Activated T-helper 17 cell treated with anti-CD3 and anti-CD28 coated beads, Interleukin-2, amount 50 U/mL, for 72 hours (primary cell): ENCODE data around the gene THEMIS. TPM values are rescaled to one million over a fixed set of nuclear protein-coding genes. Genes with fewer than 3 reads are reported as not detected.
"Not testable (repeated sequence)": the region's sequence is repeated elsewhere in the genome, so short reads cannot be mapped to it uniquely, and the experiment has no call there.

Experiments
- ATAC-seq: fragments of 150-1000 bp; cut with Tn5 transposase; replicated peaks from 2 replicates; pipeline ENCODE4 v1.10.0; 2021; ENCODE audit warnings: mild to moderate bottlenecking, moderate library complexity
- H3K27ac Mint-ChIP-seq: one replicate; pipeline ENCODE4 v1.8.0; 2022; ENCODE audit warnings: mixed read lengths
- H3K27me3 Mint-ChIP-seq: one replicate; pipeline ENCODE4 v1.8.0; 2022; ENCODE audit warnings: mixed read lengths
- H3K36me3 Mint-ChIP-seq: one replicate; pipeline ENCODE4 v1.8.0; 2022; ENCODE audit warnings: low read depth, mild to moderate bottlenecking, mixed read lengths
- H3K4me1 Mint-ChIP-seq: one replicate; pipeline ENCODE4 v1.8.0; 2022; ENCODE audit warnings: mixed read lengths
- H3K4me3 Mint-ChIP-seq: one replicate; pipeline ENCODE4 v1.8.0; 2022; ENCODE audit warnings: mild to moderate bottlenecking, mixed read lengths
- H3K9me3 Mint-ChIP-seq: one replicate; pipeline ENCODE4 v1.8.0; 2022; ENCODE audit warnings: mixed read lengths
- total RNA-seq, 2 donors: library from RNA; stranded (reverse); gene quantifications; one replicate each; pipeline ENCODE4 v1.2.3, GENCODE V29; 2022

The THEMIS gene
- total RNA-seq, 2 donors from 2014 or later, result 64.9 to 72.9 TPM

GRCh38 chr6:127893541-127893940 lies 7.3 kb downstream of the THEMIS start:
- peak; percentile 71 for ATAC-seq
- peak overlapping the region; percentile 86 for H3K4me3 Mint-ChIP-seq
- peaks cover 34% of the 10 kb centered on the region for H3K4me1 Mint-ChIP-seq
- peak overlapping the region; percentile 88 for H3K27ac Mint-ChIP-seq
- no peaks in the 10 kb centered on the region for H3K27me3 Mint-ChIP-seq
- peaks cover 3% of the 10 kb centered on the region for H3K9me3 Mint-ChIP-seq
- H3K36me3 Mint-ChIP-seq, result peaks cover 65% of the 10 kb centered on the region

DNA sequence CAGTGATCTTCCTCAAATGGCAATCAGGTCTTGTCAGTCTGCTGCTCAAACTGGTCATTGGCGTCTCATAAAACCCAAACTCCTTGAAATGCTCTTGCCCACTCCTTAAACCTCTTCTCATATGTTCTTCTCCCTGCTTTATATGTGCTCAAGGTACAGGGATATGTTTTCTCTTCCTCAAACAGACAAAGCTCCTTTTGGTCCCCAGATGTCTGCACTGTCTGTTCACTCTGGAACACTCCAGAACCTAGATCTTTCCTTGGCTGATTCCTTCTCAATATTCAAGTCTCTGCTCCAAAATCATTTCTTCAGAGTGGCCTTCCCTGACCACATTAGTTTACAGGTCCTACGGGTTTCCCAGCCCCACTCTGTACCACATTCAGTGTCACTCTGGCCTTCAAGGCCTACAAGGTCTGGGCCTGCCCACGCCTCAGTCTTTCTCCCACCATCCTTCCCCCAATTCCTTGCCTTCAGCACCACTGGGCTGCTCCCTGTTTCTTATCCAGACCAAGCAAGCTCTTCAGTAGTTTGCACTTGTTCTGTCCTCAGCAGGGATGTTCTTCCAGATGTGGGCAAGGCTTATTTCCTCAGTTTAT lies 9.0 kb downstream of the THEMIS start:
- H3K4me3 Mint-ChIP-seq, result peak overlapping the region; percentile 54
- no peak for ATAC-seq
- peaks cover 39% of the 10 kb centered on the region for H3K4me1 Mint-ChIP-seq
- H3K9me3 Mint-ChIP-seq, result peaks cover 3% of the 10 kb centered on the region
- H3K27me3 Mint-ChIP-seq, result no peaks in the 10 kb centered on the region
- peaks cover 64% of the 10 kb centered on the region for H3K36me3 Mint-ChIP-seq
- peak overlapping the region; percentile 16 for H3K27ac Mint-ChIP-seq

GRCh38 chr6:127886603-127887002 lies 14.3 kb downstream of the THEMIS start:
- H3K36me3 Mint-ChIP-seq, result peaks cover 52% of the 10 kb centered on the region
- ATAC-seq, result no peak
- peaks cover 42% of the 10 kb centered on the region for H3K4me1 Mint-ChIP-seq

DNA sequence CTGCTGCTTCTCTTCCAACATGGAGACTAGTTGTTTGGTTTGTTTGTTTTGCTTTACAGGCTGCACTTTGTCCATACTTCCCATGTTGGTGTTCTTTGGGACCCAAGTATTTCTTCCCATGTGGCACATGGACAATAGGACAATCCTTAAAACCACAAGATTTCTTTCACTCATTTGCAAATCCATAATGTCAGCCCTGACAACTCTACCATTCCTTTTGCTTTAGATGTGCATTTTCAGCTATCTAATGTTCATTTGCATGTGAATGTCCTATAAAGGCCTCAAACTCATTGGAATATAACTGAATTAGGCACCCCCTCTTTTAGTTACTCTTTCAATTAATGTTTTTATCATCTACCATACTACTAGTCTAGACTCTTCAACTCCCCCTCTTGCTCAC lies 16.7 kb downstream of the THEMIS start:
- peaks cover 44% of the 10 kb centered on the region for H3K36me3 Mint-ChIP-seq
- H3K4me1 Mint-ChIP-seq, result peaks cover 39% of the 10 kb centered on the region
- peak overlapping the region; percentile 20 for H3K4me3 Mint-ChIP-seq
- no peak for ATAC-seq
- no peaks in the 10 kb centered on the region for H3K27me3 Mint-ChIP-seq
- no peak overlapping the region for H3K27ac Mint-ChIP-seq
- H3K9me3 Mint-ChIP-seq, result no peaks in the 10 kb centered on the region

More at GRCh38 chr6:127886603-127887002, 14.3 kb downstream of the THEMIS start:
- Mint-ChIP-seq H3K27ac (no peak overlapping the region), H3K4me3 (no peak overlapping the region), H3K27me3 (no peaks in the 10 kb centered on the region), H3K9me3 (no peaks in the 10 kb centered on the region)

- ATAC-seq, H3K27me3 Mint-ChIP-seq, H3K27ac Mint-ChIP-seq, H3K9me3 Mint-ChIP-seq, H3K4me3 Mint-ChIP-seq: not testable (repeated sequence)
- Mint-ChIP-seq H3K36me3 (peaks cover 33% of the 10 kb centered on the region), H3K4me1 (peaks cover 37% of the 10 kb centered on the region)
These were observed 18.9 kb downstream of the THEMIS start for GRCh38 chr6:127881949-127882348.

- H3K4me1 Mint-ChIP-seq, result peaks cover 36% of the 10 kb centered on the region
- peak; percentile 40 for ATAC-seq
- no peaks in the 10 kb centered on the region for H3K9me3 Mint-ChIP-seq
- no peaks in the 10 kb centered on the region for H3K27me3 Mint-ChIP-seq
- peaks cover 32% of the 10 kb centered on the region for H3K36me3 Mint-ChIP-seq
- peak overlapping the region; percentile 41 for H3K27ac Mint-ChIP-seq
- peak overlapping the region; percentile 65 for H3K4me3 Mint-ChIP-seq
These were observed 20.4 kb downstream of the THEMIS start for GRCh38 chr6:127880429-127880828.

- H3K27me3 Mint-ChIP-seq, result no peaks in the 10 kb centered on the region
- peaks cover 40% of the 10 kb centered on the region for H3K36me3 Mint-ChIP-seq
- H3K4me3 Mint-ChIP-seq, result peak overlapping the region; percentile 65
- no peak for ATAC-seq
- H3K4me1 Mint-ChIP-seq, result peaks cover 34% of the 10 kb centered on the region
- peak overlapping the region; percentile 61 for H3K27ac Mint-ChIP-seq
- H3K9me3 Mint-ChIP-seq, result no peaks in the 10 kb centered on the region
These were observed 21.2 kb downstream of the THEMIS start for GRCh38 chr6:127879685-127880084.

DNA sequence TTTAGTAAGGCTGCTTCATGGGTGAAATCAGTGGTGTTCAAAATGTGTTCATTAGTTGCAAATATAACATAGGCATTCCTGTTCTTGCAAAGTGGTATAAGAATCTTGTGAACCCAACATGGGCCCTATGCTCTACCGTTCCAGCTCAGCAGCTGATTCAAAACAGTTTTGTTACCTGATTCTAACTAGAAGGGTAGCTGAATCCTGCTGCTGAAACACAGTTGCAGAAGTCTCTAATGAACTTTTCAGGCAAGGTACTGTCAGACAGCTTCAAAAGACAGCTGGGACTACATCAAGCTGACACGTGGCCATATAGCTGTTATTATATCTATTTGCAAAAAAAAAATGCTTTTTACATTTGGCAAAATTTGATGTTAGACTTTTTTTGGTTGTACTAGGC lies 22.7 kb downstream of the THEMIS start:
- peaks cover 1% of the 10 kb centered on the region for H3K9me3 Mint-ChIP-seq
- no peaks in the 10 kb centered on the region for H3K27me3 Mint-ChIP-seq
- H3K4me1 Mint-ChIP-seq, result peaks cover 26% of the 10 kb centered on the region
- H3K27ac Mint-ChIP-seq, result no peak overlapping the region
- H3K4me3 Mint-ChIP-seq, result peak overlapping the region; percentile 71
- ATAC-seq, result peak; percentile 48
- H3K36me3 Mint-ChIP-seq, result peaks cover 54% of the 10 kb centered on the region

- peak overlapping the region; percentile 47 for H3K27ac Mint-ChIP-seq
- H3K36me3 Mint-ChIP-seq, result peaks cover 63% of the 10 kb centered on the region
- ATAC-seq, result peak; percentile 91
- H3K4me3 Mint-ChIP-seq, result peak overlapping the region; percentile 71
- peaks cover 28% of the 10 kb centered on the region for H3K4me1 Mint-ChIP-seq
- H3K9me3 Mint-ChIP-seq, result peaks cover 3% of the 10 kb centered on the region
- no peaks in the 10 kb centered on the region for H3K27me3 Mint-ChIP-seq
These were observed 23.6 kb downstream of the THEMIS start for GRCh38 chr6:127877231-127877630.

DNA sequence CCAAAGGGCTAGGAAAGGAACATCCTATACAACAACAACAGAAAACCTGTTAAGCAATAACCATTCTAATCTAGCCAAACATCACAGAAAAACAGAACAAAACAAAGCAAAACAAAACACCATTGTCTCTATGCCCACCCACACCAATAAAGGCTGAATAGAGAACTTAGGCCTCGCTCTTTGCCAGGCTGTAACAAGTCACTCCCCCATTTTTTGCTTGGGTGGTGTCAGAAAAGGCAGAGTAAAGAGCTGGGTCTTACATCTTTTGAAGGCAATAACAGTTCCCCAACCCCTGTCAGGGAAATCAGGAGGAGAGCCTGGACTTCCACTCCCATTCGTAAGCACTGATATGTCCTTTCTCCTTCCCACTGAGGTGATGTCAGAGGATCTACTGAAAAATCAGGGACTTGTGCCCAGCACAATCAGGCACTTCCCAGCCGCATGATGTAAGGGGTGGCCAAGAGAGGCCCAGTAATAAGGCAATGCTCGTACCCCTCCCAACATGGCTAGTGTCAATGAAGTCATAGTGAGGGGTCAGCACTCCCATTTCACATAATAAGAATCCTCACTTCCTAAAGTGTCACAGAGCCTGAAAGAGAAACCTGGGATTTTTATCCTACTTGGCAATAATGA lies 31.0 kb downstream of the THEMIS start:
- H3K27me3 Mint-ChIP-seq, result no peaks in the 10 kb centered on the region
- no peak for ATAC-seq
- H3K4me3 Mint-ChIP-seq, result peak overlapping the region; percentile 52
- peaks cover 3% of the 10 kb centered on the region for H3K9me3 Mint-ChIP-seq
- peak overlapping the region; percentile 21 for H3K27ac Mint-ChIP-seq
- H3K4me1 Mint-ChIP-seq, result peaks cover 36% of the 10 kb centered on the region
- peaks cover 47% of the 10 kb centered on the region for H3K36me3 Mint-ChIP-seq

DNA sequence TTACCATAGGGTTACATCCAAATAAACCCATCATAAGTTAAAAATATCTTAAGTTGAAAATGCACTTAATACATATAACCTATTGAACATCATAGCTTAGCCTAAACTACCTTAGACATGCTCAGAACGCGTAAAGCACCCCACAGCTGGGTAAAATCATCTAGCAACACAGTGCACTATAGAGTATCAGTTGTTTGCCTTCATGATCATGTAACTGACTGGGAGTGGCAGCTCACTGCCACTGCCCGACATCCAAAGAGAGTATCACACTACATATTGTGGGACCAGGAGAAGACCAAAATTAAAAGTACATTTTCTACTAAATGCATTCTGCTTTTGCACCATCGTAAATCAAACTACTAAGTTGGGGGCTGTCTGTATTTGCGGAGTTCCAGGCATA lies 31.7 kb downstream of the THEMIS start:
- H3K4me1 Mint-ChIP-seq, result peaks cover 42% of the 10 kb centered on the region
- H3K4me3 Mint-ChIP-seq, result peak overlapping the region; percentile 52
- no peak for ATAC-seq
- H3K36me3 Mint-ChIP-seq, result peaks cover 49% of the 10 kb centered on the region
- H3K27me3 Mint-ChIP-seq, result no peaks in the 10 kb centered on the region
- H3K27ac Mint-ChIP-seq, result no peak overlapping the region
- H3K9me3 Mint-ChIP-seq, result peaks cover 3% of the 10 kb centered on the region

DNA sequence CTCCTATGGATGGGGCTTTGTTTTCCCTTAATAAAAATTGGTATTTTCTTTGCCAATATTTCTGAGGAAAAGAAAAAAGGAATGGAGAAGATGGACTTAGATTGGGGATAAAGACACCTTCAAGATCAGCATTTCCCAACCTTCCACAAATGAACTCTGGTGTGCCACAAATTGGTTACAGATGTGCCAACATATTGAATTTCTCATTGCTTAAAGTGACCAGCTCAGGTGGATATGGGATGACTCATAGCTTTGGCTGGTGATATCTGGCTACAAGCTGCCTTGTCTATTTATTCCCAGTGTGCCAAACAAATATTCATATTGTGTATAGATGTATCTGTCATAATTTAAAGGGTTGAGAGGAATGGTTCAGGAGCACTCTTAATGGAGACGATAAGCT lies 32.5 kb downstream of the THEMIS start:
- ATAC-seq, result no peak

DNA sequence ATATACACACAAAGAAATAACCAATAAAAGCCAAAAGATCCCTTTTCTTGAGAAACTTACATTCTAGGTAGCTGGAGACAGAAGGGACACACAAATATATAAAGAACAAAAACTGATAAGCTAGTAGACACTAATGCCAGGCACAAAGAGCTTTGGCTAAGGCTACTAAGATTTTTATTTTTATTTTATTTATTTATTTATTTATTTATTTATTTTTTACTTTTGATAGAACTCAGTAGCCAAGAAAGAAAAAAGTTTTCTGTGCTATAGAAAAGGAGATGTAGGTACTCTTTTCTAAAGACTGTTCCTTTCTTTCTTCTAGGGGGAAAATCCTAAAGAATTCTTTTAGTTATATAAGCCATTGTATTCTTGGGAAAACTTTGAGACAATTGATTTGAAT lies 34.1 kb downstream of the THEMIS start:
- ATAC-seq, result no peak
- Mint-ChIP-seq H3K4me1 (peaks cover 51% of the 10 kb centered on the region), H3K9me3 (no peaks in the 10 kb centered on the region), H3K4me3 (no peak overlapping the region), H3K27me3 (no peaks in the 10 kb centered on the region), H3K36me3 (peaks cover 47% of the 10 kb centered on the region), H3K27ac (no peak overlapping the region)

More for the DNA sequence above, 32.5 kb downstream of the THEMIS start:
- H3K9me3 Mint-ChIP-seq, result peaks cover 3% of the 10 kb centered on the region
- H3K4me1 Mint-ChIP-seq, result peaks cover 50% of the 10 kb centered on the region
- no peaks in the 10 kb centered on the region for H3K27me3 Mint-ChIP-seq
- H3K27ac Mint-ChIP-seq, result no peak overlapping the region
- H3K36me3 Mint-ChIP-seq, result peaks cover 49% of the 10 kb centered on the region
- no peak overlapping the region for H3K4me3 Mint-ChIP-seq

DNA sequence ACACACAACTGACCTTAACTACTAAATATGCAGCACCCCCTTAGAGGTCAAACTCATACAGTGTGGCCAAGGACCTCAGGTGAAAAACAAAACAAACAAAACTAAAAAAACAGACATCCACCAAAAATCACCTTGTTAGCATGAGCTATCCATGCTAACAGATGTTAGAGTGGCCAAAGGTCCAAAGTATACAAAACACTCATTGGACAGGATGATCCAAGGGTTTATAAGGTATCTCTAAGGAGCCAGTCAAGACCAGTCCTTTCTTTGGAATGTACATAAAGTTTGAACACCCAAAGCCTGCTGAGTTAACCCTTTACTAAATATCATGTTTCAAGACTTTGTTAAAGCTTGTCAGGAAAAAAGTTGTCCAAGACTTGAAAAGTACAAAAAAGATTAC lies 35.8 kb downstream of the THEMIS start:
- H3K27me3 Mint-ChIP-seq, result no peaks in the 10 kb centered on the region
- H3K4me1 Mint-ChIP-seq, result peaks cover 39% of the 10 kb centered on the region
- peaks cover 43% of the 10 kb centered on the region for H3K36me3 Mint-ChIP-seq
- H3K9me3 Mint-ChIP-seq, result no peaks in the 10 kb centered on the region
- no peak for ATAC-seq
- H3K4me3 Mint-ChIP-seq, result peak overlapping the region; percentile 7
- no peak overlapping the region for H3K27ac Mint-ChIP-seq

GRCh38 chr6:127864701-127865100 lies 36.2 kb downstream of the THEMIS start:
- Mint-ChIP-seq H3K9me3 (no peaks in the 10 kb centered on the region), H3K4me3 (peak overlapping the region; percentile 7), H3K27me3 (no peaks in the 10 kb centered on the region), H3K27ac (no peak overlapping the region), H3K4me1 (peaks cover 35% of the 10 kb centered on the region), H3K36me3 (peaks cover 41% of the 10 kb centered on the region)
- no peak for ATAC-seq
